Central memory CD4-positive, alpha-beta T cell (primary cell): ENCODE measurements around the gene SVOP.
"Not testable (repeated sequence)": the region's sequence is repeated elsewhere in the genome, so short reads cannot be mapped to it uniquely, and the experiment has no call there.

Source experiments
- DNase-seq: peaks from one replicate; pipeline ENCODE4 v3.0.0; 2022

Gene SVOP

DNA sequence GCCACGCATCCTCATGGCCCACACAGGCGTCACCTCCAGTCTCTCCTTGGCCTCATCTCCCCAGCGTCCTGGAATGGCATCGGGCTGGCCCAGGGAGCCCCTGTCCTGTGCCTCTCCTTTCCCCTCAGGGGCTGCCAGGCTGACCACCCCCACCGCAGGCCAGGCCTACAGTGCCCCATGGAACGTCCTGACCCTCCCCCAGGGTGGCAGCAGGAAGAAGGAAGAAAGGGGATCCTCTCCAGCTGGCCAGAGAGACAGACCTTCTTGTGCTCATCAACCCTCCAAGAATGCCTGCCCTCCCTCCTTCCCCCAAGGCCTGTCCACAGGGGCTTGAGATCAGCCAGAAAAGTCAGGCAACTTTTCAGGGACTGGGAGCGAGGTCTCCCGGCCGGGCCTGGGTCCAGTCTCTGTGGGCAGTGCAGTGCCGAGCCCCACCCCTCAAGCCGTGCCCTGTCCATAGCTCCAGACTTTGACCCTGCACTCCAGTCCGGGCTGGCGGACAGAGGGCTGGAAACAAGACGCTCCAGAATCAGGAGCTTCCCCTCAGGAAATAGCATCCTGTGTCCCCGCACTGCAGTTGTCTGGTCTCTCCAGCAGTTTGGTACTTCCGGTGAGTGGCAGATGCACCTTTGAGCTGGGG is 141.1 kb downstream of the SVOP start, which contains the start of gene DAO:
TSS of gene DAO (plus strand) at position 478 of the 640 bp plus-strand sequence. CDS start 4,915 bp downstream, outside the sequence.
- no peak for DNase-seq

DNA sequence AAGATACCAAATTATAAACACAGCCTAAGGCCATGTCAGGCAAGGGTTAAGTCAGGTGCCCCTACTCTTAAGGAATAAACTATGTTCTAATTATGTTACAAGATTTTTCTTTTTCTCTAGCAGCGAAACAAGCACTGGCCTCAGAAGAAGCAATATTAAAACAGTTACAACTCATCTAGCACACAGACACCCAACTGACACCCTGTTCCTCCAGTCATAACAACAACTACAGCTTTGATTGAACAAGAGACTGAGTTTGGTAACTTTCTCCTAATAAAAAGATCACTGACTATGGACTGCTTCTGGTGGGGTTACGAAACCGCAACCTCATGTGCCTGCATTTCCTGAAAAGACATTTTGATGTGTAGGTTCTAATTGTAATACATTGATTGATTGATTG is 144.3 kb downstream of the SVOP start:
- DNase-seq: no peak

DNA sequence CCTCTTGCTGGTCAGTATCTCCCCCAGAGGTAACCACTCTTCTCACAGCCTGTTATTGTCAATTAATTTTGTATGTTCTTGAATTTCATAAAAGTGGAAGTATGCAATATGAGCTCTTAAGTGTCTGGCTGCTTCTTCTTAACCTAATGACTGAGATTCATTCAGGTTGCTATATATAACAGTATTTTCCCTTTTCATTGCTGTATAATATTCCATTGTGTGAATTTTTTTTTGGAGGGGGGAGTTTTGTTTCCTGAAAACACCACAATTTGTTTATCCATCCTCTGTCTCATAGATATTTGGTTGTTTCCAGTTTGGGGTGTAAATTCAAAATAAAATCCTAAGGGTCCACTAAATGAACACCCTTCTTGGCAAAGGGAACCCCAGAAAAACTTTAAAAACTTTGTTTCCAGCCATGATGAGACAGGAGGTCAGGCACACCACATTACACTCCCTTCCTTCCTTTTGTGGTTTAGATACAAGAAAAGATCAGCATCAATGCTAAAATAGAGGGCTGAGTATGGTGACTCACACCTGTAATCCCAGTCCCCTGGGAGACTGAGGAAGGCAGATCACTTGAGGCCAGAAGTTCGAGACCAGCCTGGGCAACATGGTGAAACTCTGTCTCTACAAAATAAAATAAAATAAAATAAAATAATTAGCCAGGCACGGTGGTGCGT is 145.0 kb downstream of the SVOP start:
- DNase-seq: no peak

DNA sequence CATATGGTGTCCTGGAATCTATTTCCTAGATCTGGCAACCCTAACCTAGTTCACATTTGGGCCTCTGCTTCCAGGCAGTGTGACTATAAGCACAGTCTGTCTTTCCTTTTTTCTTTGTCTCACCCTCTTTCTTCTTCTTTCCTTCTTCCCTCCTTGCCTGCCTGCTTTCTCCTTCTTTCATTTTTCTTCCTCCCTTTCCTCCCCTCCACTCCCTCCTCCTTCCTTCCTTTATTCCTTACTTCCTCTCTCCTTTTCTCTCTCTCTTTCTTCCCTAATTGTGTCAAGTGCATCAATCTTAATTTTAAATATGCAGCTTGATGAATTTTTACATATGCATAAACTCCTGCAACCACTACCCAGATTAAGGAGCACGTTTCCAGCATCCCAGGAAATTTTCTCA is 145.6 kb downstream of the SVOP start:
- no peak for DNase-seq

DNA sequence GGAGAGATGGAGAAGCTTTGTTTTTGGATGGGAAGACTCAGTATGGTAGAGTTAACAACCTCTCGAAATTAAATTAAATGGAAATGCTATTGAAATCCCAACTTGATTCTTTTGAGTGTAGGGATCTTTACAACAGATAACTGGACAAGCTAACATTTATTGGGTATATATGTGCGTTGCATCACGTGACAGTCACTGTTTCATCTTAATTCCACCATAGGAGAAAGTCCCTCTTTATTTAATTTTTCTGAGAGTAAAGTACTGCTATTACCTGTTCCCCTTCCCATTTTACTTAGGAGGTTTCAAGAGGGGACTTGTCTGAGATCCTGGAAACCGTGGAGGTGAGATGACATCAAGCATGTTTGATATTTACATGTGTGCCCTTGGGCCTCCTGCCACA is 152.1 kb downstream of the SVOP start:
- no peak for DNase-seq

DNA sequence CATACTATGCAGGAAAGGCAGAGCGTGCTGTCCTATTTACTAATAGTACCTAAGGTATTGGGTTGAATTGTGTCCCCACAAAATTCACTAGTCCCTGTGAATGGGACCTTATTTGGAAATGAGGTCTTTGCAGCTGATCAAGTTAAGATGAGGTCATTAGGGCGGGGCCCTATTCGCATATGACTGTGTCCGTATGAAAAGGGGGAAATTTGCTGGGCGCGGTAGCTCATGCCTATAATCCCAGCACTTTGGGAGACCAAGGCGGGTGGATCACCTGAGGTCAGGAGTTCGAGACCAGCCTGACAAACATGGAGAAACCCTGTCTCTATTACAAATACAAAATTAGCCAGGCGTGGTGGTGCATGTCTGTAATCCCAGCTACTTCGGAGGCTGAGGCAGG is 154.8 kb downstream of the SVOP start:
- not testable (repeated sequence) for DNase-seq

DNA sequence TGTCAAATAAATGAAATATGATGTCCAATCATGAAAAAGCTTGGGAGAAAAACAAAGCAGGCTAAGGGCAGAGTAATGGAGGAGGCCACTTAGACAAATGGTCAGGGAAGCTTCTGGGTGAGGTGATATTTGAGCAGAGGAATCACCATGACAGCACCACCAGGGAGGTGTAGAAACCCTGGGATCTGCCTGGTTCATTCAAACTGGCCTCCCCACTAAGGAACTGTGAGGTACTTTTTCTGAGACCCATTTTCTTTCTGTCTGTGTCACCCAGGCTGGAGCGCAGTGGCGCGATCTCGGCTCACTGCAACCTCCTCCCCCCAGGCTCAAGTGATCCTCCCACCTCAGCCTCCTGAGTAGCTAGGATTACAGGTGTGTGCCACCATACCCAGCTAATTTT is 155.7 kb downstream of the SVOP start:
- no peak for DNase-seq

DNA sequence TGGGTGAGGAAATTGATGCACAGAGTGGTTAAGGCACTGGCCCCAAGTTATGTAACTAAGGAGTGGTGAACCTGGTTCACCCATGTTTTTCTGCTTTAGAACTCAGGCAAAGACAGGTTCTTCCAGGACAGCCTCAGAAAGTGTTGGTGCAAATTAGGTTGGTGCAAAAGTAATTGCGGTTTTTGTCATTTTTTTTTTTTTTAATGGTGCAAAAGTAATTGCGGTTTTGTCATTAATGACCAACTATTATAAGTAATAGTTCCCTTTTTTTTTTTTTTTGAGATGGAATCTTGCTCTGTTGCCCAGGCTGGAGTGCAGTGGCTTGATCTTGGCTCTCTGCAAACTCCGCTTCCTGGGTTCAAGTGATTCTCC is 158.3 kb downstream of the SVOP start:
- DNase-seq: no peak

DNA sequence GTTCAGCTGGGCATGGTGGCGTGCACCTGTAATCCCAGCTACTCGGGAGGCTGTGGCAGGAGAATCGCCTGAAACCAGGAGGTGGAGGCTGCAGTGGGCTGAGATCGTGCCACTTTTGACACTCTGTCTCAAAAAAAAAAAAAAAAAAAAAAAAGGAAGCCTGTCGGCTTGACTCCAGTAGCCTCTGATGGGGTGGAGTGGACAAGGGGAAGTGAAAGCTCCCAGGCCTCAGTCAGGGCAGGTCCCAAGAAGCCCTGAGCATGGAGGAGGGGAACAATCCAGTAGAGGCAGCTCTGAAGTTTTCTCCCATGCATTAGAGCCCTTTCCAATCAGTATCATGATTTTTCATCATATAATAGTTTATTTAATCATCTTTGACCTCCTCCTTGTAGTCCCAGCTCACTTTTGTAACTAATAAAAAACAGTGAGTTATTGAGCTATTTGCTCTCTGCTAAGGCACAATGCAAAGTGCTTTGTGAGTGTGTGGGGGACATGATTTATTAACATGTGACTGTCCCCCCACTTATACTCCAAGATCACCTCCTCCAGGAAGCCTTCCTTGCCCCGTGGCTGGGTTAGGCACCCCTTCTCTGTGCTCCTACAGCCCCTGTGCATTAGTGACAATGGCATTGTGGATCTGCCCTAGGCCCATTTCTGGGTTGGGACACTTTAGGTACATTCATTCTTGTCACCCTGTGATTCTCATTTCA is 158.8 kb downstream of the SVOP start:
- DNase-seq: no peak

DNA sequence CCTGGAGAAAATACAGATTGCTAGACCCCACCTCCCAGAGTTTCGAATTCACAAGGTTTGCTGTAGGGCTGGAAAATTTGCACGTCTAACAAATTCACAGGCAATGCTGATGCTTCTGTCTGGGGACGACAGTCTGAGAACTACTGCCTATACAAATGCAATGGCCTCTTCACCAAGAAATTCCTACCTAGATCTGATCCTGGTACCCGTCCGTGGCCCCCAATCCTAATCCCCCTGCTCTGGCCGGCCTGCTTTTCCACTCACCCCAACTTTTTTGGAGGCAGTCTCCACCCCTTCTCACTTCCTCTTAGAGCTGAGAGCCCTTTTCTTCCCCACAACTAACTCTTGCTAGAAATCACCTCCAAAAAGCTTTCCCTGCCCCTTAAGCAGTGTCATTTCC is 160.4 kb downstream of the SVOP start:
- no peak for DNase-seq

DNA sequence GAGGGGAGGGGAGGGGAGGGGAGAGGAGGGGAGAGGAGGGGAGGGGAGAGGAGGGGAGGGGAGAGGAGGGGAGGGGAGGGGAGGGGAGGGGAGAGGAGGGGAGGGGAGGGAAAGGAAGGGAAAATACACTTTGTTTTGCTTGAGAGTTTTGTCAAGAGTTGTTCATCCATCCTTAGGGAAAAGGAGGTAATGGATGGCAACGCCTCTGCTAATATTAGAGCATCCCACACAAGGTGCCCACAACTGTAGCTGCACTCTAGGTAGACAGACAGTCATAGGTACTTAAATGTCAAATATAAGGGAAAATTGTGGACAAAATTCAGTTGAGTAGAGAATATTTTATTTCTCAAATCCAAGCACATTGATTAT is 161.0 kb downstream of the SVOP start:
- DNase-seq: no peak

DNA sequence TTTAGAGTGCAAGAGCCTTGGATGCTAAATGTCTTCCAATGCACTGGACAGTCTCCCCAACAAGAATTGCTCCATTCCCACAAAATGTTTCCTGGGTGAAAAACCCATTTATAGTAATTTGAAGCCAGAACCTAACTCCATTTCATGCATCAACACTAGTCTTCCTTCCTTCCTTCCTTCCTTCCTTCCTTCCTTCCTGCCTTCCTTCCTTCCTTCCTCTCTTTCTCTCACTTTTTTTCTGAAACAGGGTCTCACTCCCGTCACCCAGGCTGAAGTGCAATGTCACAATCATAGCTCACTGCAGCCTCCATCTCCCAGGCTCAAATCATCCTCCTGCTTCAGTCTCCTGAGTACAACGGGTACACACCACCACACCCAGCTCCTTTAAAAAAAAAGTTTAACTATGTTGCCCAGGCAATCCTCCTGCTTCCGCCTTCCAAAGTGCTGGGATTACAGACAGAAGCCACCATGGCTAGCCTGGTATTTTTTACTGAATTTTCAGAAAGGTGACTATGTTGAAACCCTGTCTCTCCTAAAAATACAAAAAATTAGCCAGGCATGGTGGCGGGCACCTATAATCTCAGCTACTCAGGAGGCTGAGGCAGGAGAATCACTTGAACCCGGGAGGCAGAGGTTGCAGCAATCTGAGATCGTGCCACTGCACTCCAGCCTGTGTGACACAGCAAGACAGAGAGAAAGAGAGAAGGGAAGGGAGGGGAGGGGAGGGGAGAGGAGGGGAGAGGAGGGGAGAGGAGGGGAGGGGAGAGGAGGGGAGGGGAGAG is 161.5 kb downstream of the SVOP start:
- not testable (repeated sequence) for DNase-seq

DNA sequence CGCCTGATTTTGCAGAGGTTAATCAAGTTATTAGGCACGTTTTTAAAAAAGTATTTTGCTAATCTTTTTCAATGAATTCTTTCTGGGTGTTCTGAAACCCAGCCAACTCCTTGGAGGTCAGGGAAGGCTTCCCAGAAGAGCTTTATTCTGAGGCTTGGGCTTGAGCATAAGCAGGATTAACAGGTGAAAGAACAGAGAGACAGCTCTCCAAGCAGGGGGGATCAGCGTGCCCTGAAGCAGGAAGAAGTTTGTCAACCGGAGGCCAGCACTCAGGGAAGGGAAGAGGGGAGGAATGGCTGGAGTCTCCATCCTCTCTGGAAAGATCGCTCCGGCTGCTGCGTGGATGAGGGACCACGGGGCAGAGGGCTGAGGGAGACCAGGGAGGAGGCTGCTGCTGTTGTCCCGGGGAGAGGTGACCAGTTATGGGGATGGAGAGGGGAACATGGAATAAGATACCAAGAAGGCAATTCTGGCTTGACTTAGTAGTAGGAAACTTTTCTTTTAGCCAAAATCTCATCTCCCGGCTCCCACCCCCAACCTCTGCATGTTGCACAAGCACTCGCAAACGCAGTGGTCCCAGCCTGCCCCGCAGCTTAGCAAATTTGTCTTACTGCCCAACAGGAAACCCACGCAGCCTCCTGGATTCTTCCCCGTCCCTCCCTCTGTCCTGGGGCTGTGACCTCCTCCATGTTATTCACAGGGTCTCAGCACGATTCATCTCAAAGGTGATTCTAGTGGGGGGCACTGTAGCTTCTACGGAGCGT is 162.4 kb downstream of the SVOP start:
- DNase-seq: no peak
